ENCODE data around the gene PCMT1.

- no peak for TF ChIP-seq POLR2A (IDR thresholded peaks at IDR 0.05)
- TF ChIP-seq CTCF (IDR thresholded peaks at IDR 0.05) = no peak
These were observed 33.2 kb upstream of the PCMT1 start for GRCh38 chr6:149716181-149716963.

Measured in thyroid gland (tissue), 4 donors.